ENCODE data around the gene FRS3. TPM values are rescaled to one million over a fixed set of nuclear protein-coding genes. Genes with fewer than 3 reads are reported as not detected.

The FRS3 gene
- total RNA-seq, 1 donor from 2014 or later, result 3.1 TPM

DNA sequence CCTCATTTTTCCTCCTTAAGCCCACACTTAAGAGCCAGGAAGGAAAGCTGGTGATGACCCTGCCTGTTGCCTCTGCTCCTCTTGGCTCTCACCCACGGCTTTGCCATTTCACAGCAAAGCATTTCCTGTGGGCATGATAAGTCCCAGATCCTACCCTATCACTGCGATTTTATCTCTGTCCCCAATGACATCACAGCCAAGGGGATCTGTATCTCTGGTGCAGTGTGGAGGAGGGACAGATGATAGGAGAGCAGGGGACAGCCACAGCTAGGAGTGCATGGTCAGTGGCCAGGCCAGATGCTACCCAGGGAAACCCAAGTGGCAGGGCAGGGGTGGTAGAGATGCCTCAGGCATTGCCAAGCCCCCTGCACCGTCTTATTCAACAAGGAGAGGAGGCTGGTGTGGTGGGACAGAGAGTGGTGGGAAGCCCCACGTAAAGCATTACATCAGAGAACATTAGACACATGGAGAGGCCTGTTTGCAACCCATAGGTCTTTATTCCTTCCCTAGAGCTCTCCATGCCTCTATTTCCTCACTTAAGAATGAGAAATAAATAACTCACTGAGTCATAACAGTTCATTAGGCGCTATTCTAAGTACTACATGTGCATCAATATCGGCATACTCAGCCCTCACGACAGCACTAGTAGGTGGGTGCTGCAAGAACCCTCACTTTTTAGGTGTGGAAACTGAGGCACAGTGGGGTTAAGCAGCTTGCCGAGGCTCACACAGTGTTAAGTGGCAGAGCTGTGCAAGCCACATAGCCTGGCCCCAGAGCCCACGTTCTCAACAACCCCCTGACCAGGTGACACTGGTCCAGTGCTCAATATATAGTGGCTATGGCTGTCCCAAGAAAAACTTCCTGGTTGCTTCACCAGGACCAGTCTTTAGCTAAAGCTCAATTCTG is 48.9 kb downstream of the FRS3 start:
- no peak for FAIRE-seq
- DNase-seq (ENCODE audit: low read depth), result no peak

GRCh38 chr6:41729624-41730023 is 50.1 kb downstream of the FRS3 start:
- DNase-seq (ENCODE audit: low read depth) (no peak), FAIRE-seq (no peak)

More for the DNA sequence above, 48.9 kb downstream of the FRS3 start:
- Mint-ChIP-seq H3K36me3 (ENCODE audit: low read depth, unreplicated experiment) (no peaks in the 10 kb centered on the region), H3K9me3 (ENCODE audit: unreplicated experiment) (no peaks in the 10 kb centered on the region), H3K27me3 (ENCODE audit: low read depth, unreplicated experiment) (peaks cover 32% of the 10 kb centered on the region), H3K4me1 (ENCODE audit: low read depth, unreplicated experiment) (peaks cover 7% of the 10 kb centered on the region), H3K4me3 (ENCODE audit: unreplicated experiment) (no peak overlapping the region), H3K27ac (ENCODE audit: unreplicated experiment) (no peak overlapping the region)
- TF ChIP-seq, protein P1, sequence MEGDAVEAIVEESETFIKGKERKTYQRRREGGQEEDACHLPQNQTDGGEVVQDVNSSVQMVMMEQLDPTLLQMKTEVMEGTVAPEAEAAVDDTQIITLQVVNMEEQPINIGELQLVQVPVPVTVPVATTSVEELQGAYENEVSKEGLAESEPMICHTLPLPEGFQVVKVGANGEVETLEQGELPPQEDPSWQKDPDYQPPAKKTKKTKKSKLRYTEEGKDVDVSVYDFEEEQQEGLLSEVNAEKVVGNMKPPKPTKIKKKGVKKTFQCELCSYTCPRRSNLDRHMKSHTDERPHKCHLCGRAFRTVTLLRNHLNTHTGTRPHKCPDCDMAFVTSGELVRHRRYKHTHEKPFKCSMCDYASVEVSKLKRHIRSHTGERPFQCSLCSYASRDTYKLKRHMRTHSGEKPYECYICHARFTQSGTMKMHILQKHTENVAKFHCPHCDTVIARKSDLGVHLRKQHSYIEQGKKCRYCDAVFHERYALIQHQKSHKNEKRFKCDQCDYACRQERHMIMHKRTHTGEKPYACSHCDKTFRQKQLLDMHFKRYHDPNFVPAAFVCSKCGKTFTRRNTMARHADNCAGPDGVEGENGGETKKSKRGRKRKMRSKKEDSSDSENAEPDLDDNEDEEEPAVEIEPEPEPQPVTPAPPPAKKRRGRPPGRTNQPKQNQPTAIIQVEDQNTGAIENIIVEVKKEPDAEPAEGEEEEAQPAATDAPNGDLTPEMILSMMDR (IDR thresholded peaks at IDR 0.05; ENCODE audit: insufficient read depth, low read depth, low read length), result no peak
- no peak for TF ChIP-seq EZH2 (IDR thresholded peaks at IDR 0.05; ENCODE audit: insufficient read depth, low read length)
- H3K9me3 ChIP-seq (ENCODE audit: insufficient read depth, low read depth, low read length), result no peaks in the 10 kb centered on the region
- H3K27ac ChIP-seq (ENCODE audit: low read depth, low read length), result no peak overlapping the region
- no peak overlapping the region for H3K9ac ChIP-seq (ENCODE audit: low read length)
- no peaks in the 10 kb centered on the region for H3K27me3 ChIP-seq (ENCODE audit: insufficient read depth, low read length)
- no peak overlapping the region for H3K4me2 ChIP-seq (ENCODE audit: low read length)
- H4K20me1 ChIP-seq (ENCODE audit: insufficient read depth, low read length), result peaks cover 14% of the 10 kb centered on the region
- H3K79me2 ChIP-seq (ENCODE audit: insufficient read depth, low read length), result peaks cover 6% of the 10 kb centered on the region
- H3K4me3 ChIP-seq (ENCODE audit: insufficient read depth, low read depth, low read length), result no peak overlapping the region
- no peak overlapping the region for H2AFZ ChIP-seq (ENCODE audit: low read depth, low read length)
- no peaks in the 10 kb centered on the region for H3K36me3 ChIP-seq (ENCODE audit: insufficient read depth, low read length)
- H3K4me1 ChIP-seq (ENCODE audit: insufficient read depth, low read length), result peaks cover 25% of the 10 kb centered on the region

More at GRCh38 chr6:41729624-41730023, 50.1 kb downstream of the FRS3 start:
- Mint-ChIP-seq H3K4me3 (ENCODE audit: unreplicated experiment) (no peak overlapping the region), H3K27me3 (ENCODE audit: low read depth, unreplicated experiment) (peaks cover 32% of the 10 kb centered on the region), H3K36me3 (ENCODE audit: low read depth, unreplicated experiment) (no peaks in the 10 kb centered on the region), H3K4me1 (ENCODE audit: low read depth, unreplicated experiment) (peaks cover 7% of the 10 kb centered on the region), H3K27ac (ENCODE audit: unreplicated experiment) (no peak overlapping the region), H3K9me3 (ENCODE audit: unreplicated experiment) (no peaks in the 10 kb centered on the region)
- H3K9me3 ChIP-seq (ENCODE audit: insufficient read depth, low read depth, low read length), result no peaks in the 10 kb centered on the region
- H4K20me1 ChIP-seq (ENCODE audit: insufficient read depth, low read length), result peaks cover 14% of the 10 kb centered on the region
- H3K36me3 ChIP-seq (ENCODE audit: insufficient read depth, low read length), result no peaks in the 10 kb centered on the region
- peaks cover 6% of the 10 kb centered on the region for H3K79me2 ChIP-seq (ENCODE audit: insufficient read depth, low read length)
- no peak overlapping the region for H2AFZ ChIP-seq (ENCODE audit: low read depth, low read length)
- peaks cover 22% of the 10 kb centered on the region for H3K4me1 ChIP-seq (ENCODE audit: insufficient read depth, low read length)
- no peak overlapping the region for H3K4me2 ChIP-seq (ENCODE audit: low read length)
- H3K4me3 ChIP-seq (ENCODE audit: insufficient read depth, low read depth, low read length), result no peak overlapping the region
- no peaks in the 10 kb centered on the region for H3K27me3 ChIP-seq (ENCODE audit: insufficient read depth, low read length)
- TF ChIP-seq EZH2 (IDR thresholded peaks at IDR 0.05; ENCODE audit: insufficient read depth, low read length), result no peak
- TF ChIP-seq, protein P1 (IDR thresholded peaks at IDR 0.05; ENCODE audit: insufficient read depth, low read depth, low read length), result no peak
- H3K27ac ChIP-seq (ENCODE audit: low read depth, low read length), result no peak overlapping the region
- H3K9ac ChIP-seq (ENCODE audit: low read length), result no peak overlapping the region
